GM21786 (cell line): ENCODE data around the gene RAB13.

Experiments
- ATAC-seq: cut with Tn5 transposase; IDR thresholded peaks from one replicate; pipeline ENCODE4 v1.9.1; 2021; ENCODE audit not compliant: unreplicated experiment

RAB13 gene

GRCh38 chr1:153978274-153978909 is 7.7 kb downstream of the RAB13 start:
- ATAC-seq, result no peak

- ATAC-seq, result peak; percentile 78
These were observed 8.6 kb downstream of the RAB13 start, which contains the start of gene JTB for GRCh38 chr1:153977250-153978240. TSS of gene JTB (minus strand) at chr1:153977674. CDS start at chr1:153977252, 422 bp downstream.

DNA sequence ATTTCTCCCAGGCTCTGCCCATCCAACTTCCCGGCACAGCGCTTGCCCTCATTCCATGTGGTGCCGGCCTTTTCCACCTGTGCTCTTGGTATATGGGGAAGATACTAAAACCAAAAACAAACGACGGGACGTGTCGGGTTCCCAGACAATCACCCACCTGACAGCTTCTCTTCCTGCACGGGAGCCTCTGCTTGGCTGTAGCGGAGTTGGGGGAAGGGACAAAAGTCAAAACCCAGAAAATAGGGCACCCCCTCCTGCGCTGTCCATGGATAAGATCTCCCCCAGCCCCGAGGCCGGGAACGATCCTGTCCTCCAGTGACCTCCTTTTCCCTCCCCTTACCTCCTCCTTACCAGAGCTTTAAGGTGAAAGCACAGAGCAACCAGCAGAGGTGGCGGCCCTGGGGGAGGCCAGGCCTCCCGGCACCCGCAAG is 9.3 kb downstream of the RAB13 start:
- ATAC-seq, result no peak

DNA sequence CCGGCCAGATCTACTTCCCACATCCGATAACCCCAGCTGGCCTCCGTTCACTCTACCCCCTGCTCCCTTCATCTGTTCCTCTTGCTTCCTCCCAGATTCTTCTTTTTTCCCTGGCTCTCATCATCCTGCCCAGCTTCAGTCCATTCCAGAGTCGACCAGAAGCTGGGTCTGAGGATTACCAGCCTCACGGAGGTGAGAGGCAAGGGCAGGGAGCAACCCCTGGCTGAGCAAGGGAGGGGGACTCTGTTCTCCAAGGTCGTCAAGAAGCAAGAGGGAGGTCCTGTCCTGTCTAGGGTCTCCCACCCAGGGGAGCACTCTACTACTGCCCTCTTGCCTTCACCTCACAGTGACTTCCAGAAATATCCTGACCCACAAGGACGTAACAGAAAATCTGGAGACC is 12.6 kb downstream of the RAB13 start:
- no peak for ATAC-seq

GRCh38 chr1:153973071-153973470 is 13.1 kb downstream of the RAB13 start:
- no peak for ATAC-seq

DNA sequence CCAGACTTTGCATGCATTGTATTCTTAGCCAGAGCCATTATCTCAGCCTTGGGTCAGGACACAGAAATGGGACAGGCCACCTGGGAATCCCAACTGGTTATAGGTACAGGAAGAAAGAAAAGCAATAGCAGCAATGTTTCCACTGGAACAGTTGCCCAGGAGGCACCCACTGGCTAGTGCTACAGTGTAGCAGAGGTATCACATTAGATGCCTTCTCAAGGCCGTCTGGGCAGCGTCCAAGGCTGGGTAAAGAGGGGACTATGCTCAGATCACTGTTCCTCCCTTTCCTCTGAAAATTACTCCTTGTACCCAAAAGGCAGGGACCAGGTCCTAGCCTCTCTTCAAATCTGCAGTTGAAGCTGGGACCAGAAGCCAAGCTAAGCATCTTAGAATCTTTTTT is 15.8 kb downstream of the RAB13 start:
- ATAC-seq, result no peak

GRCh38 chr1:153968972-153969371 is 17.2 kb downstream of the RAB13 start:
- ATAC-seq, result no peak

DNA sequence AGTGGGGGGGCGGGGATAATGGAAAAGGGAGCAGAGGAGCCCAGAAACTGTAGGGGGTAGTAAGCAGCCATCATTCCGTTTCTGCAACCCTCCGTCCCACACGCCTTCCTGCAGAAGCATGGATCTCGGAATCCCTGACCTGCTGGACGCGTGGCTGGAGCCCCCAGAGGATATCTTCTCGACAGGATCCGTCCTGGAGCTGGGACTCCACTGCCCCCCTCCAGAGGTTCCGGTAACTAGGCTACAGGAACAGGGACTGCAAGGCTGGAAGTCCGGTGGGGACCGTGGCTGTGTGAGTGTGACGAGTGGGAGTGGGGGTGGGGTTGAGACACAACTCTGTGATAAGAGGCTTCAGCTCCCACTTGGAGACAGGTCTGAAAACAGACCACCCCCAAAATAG is 17.7 kb downstream of the RAB13 start:
- ATAC-seq, result no peak

DNA sequence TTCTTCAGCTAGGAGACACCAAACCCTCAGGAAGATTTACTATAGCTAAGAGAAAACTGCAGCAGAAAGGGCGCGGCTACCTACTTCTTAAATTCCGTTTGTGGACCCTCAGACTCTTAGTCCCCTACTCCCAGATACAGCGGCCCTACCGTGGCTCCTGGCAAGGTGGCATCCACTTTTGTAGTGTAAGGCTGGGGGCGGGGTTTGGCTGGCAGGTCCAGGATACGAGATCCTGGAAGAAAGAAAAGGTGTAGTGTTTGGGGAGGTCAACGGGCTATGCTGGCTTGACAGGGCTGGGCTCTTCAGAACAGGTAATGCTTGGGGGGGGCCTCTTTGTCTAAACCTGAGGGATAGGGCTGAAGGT is 18.2 kb downstream of the RAB13 start:
- no peak for ATAC-seq

DNA sequence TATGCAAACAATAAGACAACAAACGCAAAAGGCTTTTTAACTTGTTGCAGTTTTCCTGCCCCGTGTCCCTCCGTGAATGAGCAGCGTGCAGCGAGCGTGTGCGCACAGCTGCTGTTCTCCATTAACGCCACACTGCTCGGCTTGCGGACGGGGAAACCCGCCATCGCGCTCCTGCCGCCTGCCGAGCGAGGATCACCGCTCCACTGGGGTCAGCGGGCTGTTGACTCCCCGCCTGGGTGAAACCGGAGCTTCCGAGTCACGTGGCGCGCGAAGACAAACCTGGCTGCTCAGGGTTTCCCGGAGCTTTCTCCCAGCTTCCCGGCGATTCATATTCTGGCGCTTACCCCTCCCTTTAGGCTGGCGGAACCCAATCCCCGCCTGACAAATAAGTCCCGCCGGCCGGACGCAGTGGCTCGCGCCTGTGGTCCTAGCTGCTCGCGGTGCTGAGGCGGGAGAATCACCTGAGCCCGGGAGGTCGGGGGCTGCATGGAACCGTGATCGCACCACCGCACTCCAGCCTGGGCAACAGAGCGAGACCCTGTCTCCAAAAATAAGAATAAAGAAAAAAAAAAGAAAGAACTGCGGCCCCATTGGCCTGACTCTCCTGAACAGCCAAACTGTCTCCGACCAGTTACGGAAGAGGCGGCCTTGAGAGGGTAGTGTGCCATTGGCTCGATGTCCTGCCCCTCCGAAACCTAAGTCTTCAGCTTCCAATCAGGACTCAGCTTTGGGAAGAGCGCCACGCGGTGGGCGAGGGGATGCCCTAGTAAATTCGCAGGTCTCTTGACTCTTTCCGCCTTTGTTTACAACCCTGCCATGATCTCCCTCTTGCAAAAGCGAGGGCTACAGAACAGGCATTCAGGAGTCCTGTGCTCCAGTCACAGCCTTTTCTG is 18.8 kb downstream of the RAB13 start, which contains the start of gene CREB3L4:
Gene CREB3L4, plus strand, starts transcription at position 796 of the 893 bp plus-strand sequence. CDS start 624 bp downstream, outside the sequence.
- peak; percentile 63 for ATAC-seq

- no peak for ATAC-seq
These were observed 22.2 kb downstream of the RAB13 start for GRCh38 chr1:153963850-153964331.

GRCh38 chr1:153963030-153963849 is 22.9 kb downstream of the RAB13 start, which contains the start of gene SLC39A1:
TSS of gene SLC39A1 (minus strand) at chr1:153963537. CDS start at chr1:153962715, 822 bp downstream.
- ATAC-seq, result peak; percentile 35

GRCh38 chr1:153962088-153963029 is 23.8 kb downstream of the RAB13 start:
- ATAC-seq, result no peak

DNA sequence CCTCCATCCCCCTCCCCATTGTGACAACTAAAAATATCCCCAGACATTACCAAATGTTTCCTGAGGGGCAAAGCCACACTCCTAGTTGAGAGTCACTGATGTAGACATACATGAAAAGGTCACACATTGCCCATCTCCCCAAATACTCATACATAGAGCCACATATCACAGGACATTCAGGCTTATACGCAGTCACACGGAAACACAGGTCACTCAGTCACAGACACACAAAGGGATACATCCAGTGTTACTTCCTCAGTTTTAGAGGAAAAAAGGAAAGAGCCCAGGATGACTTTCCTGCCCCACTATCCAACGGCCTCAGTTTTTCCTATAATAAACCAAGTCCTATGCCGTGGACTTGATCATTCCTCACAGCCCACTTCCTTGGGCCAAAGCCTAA is 24.7 kb downstream of the RAB13 start:
- ATAC-seq, result no peak

DNA sequence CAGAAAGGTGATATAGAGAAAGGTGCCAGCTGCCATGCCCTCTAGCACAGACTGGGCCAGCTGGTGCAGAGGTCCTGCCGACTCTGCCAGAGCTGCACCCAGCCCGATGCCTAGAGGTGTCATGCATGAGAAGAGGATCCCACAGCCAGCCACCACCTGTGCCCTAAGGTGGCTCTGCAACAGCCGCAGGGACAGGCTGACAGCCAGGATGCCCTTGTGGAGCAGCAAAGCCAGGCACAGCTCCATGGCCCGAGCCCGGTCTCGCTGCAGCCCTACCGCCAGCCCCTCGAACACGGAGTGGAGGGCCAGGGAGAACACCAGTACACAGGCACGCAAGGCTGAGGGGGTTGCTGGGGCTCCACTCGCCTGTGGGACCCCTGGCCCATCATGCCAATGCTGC is 25.9 kb downstream of the RAB13 start:
- no peak for ATAC-seq

DNA sequence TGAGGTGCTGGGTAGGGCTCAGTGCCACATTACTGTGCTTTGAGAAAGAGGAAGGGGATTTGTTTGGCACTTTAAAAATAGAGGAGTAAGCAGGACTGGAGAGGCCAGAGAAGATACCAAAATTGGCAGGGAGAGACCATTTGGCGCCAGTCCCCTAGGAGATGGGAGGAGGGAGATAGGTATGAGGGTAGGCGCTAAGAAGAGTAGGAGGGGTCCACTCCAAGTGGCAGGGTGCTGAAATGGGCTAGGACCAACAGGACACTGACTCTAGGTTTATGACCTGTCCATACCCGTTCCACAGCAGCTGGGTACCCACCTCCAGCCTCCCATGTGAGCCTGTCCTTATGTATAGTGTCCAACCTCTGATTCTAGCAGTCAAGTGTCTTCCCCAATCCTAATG is 26.7 kb downstream of the RAB13 start:
- no peak for ATAC-seq

DNA sequence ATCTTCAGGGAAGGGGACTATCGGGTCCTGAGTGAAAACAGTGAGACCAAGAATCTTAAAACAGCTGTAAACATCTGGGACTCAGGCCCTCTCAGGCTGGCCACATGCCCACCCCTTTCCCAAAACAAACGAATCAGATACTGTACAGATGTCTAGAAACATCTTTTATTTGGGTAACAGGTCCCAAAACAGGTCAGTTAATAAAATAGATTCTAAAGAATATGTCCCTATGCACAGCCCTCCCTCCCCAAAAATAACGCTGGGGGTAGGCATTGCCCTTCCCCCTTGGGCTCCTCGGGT is 27.2 kb downstream of the RAB13 start:
- no peak for ATAC-seq

GRCh38 chr1:153958111-153958960 is 27.8 kb downstream of the RAB13 start, which contains the start of gene CRTC2:
TSS of gene CRTC2 (minus strand) at chr1:153958612. CDS start at chr1:153958497, 115 bp downstream.
- peak; percentile 73 for ATAC-seq
